ENCODE results near the gene SAMD4B. TPM values are rescaled to one million over a fixed set of nuclear protein-coding genes. Genes with fewer than 3 reads are reported as not detected.
A peak's percentile ranks its signal among the peaks of the same experiment; 100 is the strongest.

SAMD4B gene
- total and polyA plus RNA-seq, 9 of the 15 experiments (the other 6 are each of a cell fraction or from before 2014, with no cell fraction given), result 3.4 to 90.5 (median 38.0) TPM

- H4K20me1 ChIP-seq (replicated peaks; ENCODE audit: control insufficient read depth, insufficient read depth, low read length), result 0 out of 2 replicates have a peak, but pooled peaks cover under 1% of the 10 kb centered on the region
- 52% methylated on average over 11 of the region's 11 CpGs for WGBS (ENCODE audit: insufficient coverage, low coverage, missing lambda C conversion rate)
These were observed 85.5 kb downstream of the SAMD4B start for GRCh38 chr19:39427707-39428106.

GRCh38 chr19:39428283-39429112, 86.3 kb downstream of the SAMD4B start:
- POLR2A ChIA-PET, result interaction anchor here (0.6 to 9.1 kb wide), 4 partner anchors 5 to 68 kb away, joined by 3 to 141 read pairs (median 5); partner anchors contain the start of gene RPS16
- Histone ChIP-seq H3K4me1 (replicated peaks in 1 of 2; ENCODE audit: control insufficient read depth in 2 of 2, insufficient read depth in 2 of 2, low read length in 2 of 2) (peaks cover 15 to 30% of the 10 kb centered on the region in 2 experiments), H2AFZ (ENCODE audit: low read depth, low read length) (no peak overlapping the region), H4K20me1 (replicated peaks; ENCODE audit: control insufficient read depth, insufficient read depth, low read length) (peaks cover 8% of the 10 kb centered on the region; the same call in 1 of the 2 replicates), H3K9ac (ENCODE audit: insufficient read depth in 1 of 2, low read depth in 2 of 2, low read length in 2 of 2) (peak overlapping the region in 1 of 2 experiments; percentile 51; a peak in 2 of 4 replicates), H3K27ac (ENCODE audit: extremely low read depth, low read depth, low read length) (no peak overlapping the region), H3K9me3 (replicated peaks; ENCODE audit: control insufficient read depth, insufficient read depth, low read depth, low read length) (no peaks in the 10 kb centered on the region), H3K79me2 (ENCODE audit: control insufficient read depth, insufficient read depth, low read length) (peaks cover 9% of the 10 kb centered on the region), H3K36me3 (ENCODE audit: control insufficient read depth, insufficient read depth, low read length) (peaks cover 27% of the 10 kb centered on the region), H3K4me3 (no peak overlapping the region), H3K9me1 (ENCODE audit: control insufficient read depth, insufficient read depth, low read length) (no peaks in the 10 kb centered on the region), H3K4me2 (ENCODE audit: insufficient read depth, low read length) (no peak overlapping the region), H3K27me3 (ENCODE audit: control insufficient read depth in 2 of 2, insufficient read depth in 2 of 2, low read length in 2 of 2) (no peaks in the 10 kb centered on the region)
- in situ Hi-C loops (cut with MboI) (no loop called here), intact Hi-C loops (cut with micrococcal nuclease) (no loop called here)
- DNase-seq (ENCODE audit: extremely low read depth in 1 of 4, low spot score in 3 of 4), result no peak
- FAIRE-seq, result no peak
- WGBS (ENCODE audit: insufficient coverage, low coverage, missing lambda C conversion rate), result 68% methylated on average over 21 of the region's 23 CpGs
- BruUV-seq (replicated peaks), result no TSS peak
- ATAC-seq, result no peak
- TF ChIP-seq ZNF277 (CRISPR knock-in tag; IDR thresholded peaks at IDR 0.05; ENCODE audit: borderline replicate concordance) (no peak), POLR2G (IDR thresholded peaks at IDR 0.05; ENCODE audit: low read depth, low read length) (peak; percentile 58)
- CTCF ChIA-PET (ENCODE audit: low intra/inter-chr PET ratio), result no interaction called here

More at GRCh38 chr19:39427707-39428106, 85.5 kb downstream of the SAMD4B start:
- CTCF ChIA-PET (ENCODE audit: low intra/inter-chr PET ratio), result no interaction called here
- Histone ChIP-seq H3K79me2 (ENCODE audit: control insufficient read depth, insufficient read depth, low read length) (peaks cover under 1% of the 10 kb centered on the region; the same call in 2 of the 3 replicates), H3K36me3 (ENCODE audit: control insufficient read depth, insufficient read depth, low read length) (peaks cover 21% of the 10 kb centered on the region; the same call in 2 of the 3 replicates), H3K9ac (ENCODE audit: insufficient read depth in 1 of 2, low read depth in 2 of 2, low read length in 2 of 2) (peak overlapping the region in 1 of 2 experiments; percentile 8; a peak in 1 of 4 replicates), H3K4me1 (replicated peaks in 1 of 2; ENCODE audit: control insufficient read depth in 2 of 2, insufficient read depth in 2 of 2, low read length in 2 of 2) (peaks cover 11 to 29% of the 10 kb centered on the region in 2 experiments), H2AFZ (ENCODE audit: low read depth, low read length) (no peak overlapping the region), H3K4me2 (ENCODE audit: insufficient read depth, low read length) (no peak overlapping the region), H3K9me3 (replicated peaks; ENCODE audit: control insufficient read depth, insufficient read depth, low read depth, low read length) (no peaks in the 10 kb centered on the region), H3K27me3 (ENCODE audit: control insufficient read depth in 2 of 2, insufficient read depth in 2 of 2, low read length in 2 of 2) (no peaks in the 10 kb centered on the region), H3K4me3 (no peak overlapping the region), H3K27ac (ENCODE audit: extremely low read depth, low read depth, low read length) (no peak overlapping the region), H3K9me1 (ENCODE audit: control insufficient read depth, insufficient read depth, low read length) (no peaks in the 10 kb centered on the region)
- BruUV-seq (replicated peaks), result no TSS peak
- in situ Hi-C loops (cut with MboI) (no loop called here), intact Hi-C loops (cut with micrococcal nuclease) (no loop called here)
- FAIRE-seq (no peak), ATAC-seq (no peak), DNase-seq (ENCODE audit: extremely low read depth in 1 of 4, low spot score in 3 of 4) (no peak)
- no peak for TF ChIP-seq NEUROD1 (IDR thresholded peaks at IDR 0.05; ENCODE audit: borderline replicate concordance, low read depth, low read length, partially characterized antibody)
- peak; percentile 28; the same call in 1 of the 2 replicates for TF ChIP-seq BCOR (IDR thresholded peaks at IDR 0.05)
- POLR2A ChIA-PET, result interaction anchor here (0.6 to 9.1 kb wide), 3 partner anchors 6 to 137 kb away, joined by 3 to 141 read pairs (median 5); partner anchors contain the start of gene RPS16

All from K562 (cell line).